HCT116 (cell line): ENCODE results near the gene LAMA4. TPM values are rescaled to one million over a fixed set of nuclear protein-coding genes. Genes with fewer than 3 reads are reported as not detected.

Source experiments
- ATAC-seq: fragments of 200-7000 bp; cut with Tn5 transposase; 2 replicates; pipeline ENCODE4 v1.9.1; 2020; ENCODE audit warnings: mild to moderate bottlenecking, moderate library complexity
- BruUV-seq: library from RNA; stranded (reverse); fragments of 400-500 nt; replicated peaks from 2 replicates; lab custom pipeline; 2021; lab: Mats Ljungman, UMichigan
- CTCF ChIA-PET: fragments of 300-600 bp; sonication (Branson Sonifier 250); formaldehyde crosslinking; loops from one replicate; lab custom pipeline; 2021; ENCODE audit warnings: antibody characterized with exemption; lab: Charles Lee
- POLR2A ChIA-PET: fragments of 300-600, 350-600 bp; sonication (Branson Sonifier 250); formaldehyde crosslinking; loops from one replicate; lab custom pipeline; 2021; ENCODE audit warnings: antibody characterized with exemption; lab: Charles Lee
- RAD21 ChIA-PET, 2 experiments: fragments of 300-600 bp; sonication (Branson Sonifier 250); formaldehyde crosslinking; loops; one replicate each; lab custom pipeline; 2023; ENCODE audit warnings: low total read pairs in 2 of 2; ENCODE audit not compliant: uncharacterized antibody in 2 of 2, unreplicated experiment in 2 of 2, low non-redundant PET in 1 of 2; lab: Charles Lee
- DNase-seq: peaks from one replicate; pipeline ENCODE4 v3.0.0-alpha.2; 2010; ENCODE audit warnings: low read depth, low spot score
- H2AFZ ChIP-seq: fragments of 200-600 bp; shearing (Covaris generic), sonication (generic); 2 replicates; pipeline ENCODE4 v1.6.1; 2017; ENCODE audit warnings: low read depth, mixed run types, mixed read lengths, antibody characterized with exemption, low read length; ENCODE audit not compliant: poor library complexity, severe bottlenecking
- H3K27ac ChIP-seq: 2 replicates; pipeline ENCODE4 v1.5.1; 2012; ENCODE audit warnings: low read depth, low read length
- H3K27me3 ChIP-seq: fragments of 200-600 bp; sonication (generic); 2 replicates; pipeline ENCODE4 v1.6.1; 2016; ENCODE audit warnings: mixed run types, low read length, mixed read lengths; ENCODE audit not compliant: insufficient read depth
- H3K36me3 ChIP-seq, 2 experiments: fragments of 200-500 bp in 1 of 2; fragments of 200-600 bp in 1 of 2; sonication (Bioruptor generic) in 1 of 2; sonication (generic) in 1 of 2; 2 replicates each; pipeline versions ENCODE4 v1.5.1 to v1.6.1; 2014 to 2016; ENCODE audit warnings: low read length in 2 of 2, inconsistent platforms in 1 of 2, mixed read lengths in 1 of 2, mixed run types in 1 of 2; ENCODE audit not compliant: insufficient read depth in 2 of 2, control insufficient read depth in 1 of 2
- H3K4me1 ChIP-seq, 2 experiments: fragments of 200-600 bp in 1 of 2; sonication (generic) in 1 of 2; 2 replicates each; pipeline versions ENCODE4 v1.5.1 to v1.6.1; 2012 to 2017; ENCODE audit warnings: low read length in 2 of 2, inconsistent platforms in 1 of 2, mild to moderate bottlenecking in 1 of 2, mixed read lengths in 1 of 2, mixed run types in 1 of 2, moderate library complexity in 1 of 2; ENCODE audit not compliant: insufficient read depth in 2 of 2, control insufficient read depth in 1 of 2
- H3K4me2 ChIP-seq: fragments of 200-600 bp; sonication (generic); 2 replicates; pipeline ENCODE4 v1.6.1; 2017; ENCODE audit warnings: mixed run types, low read length, mixed read lengths
- H3K4me3 ChIP-seq, 2 experiments: fragments of 200-600 bp in 1 of 2; sonication (generic) in 1 of 2; replicated peaks in 1 of 2; 2 replicates each; pipeline ENCODE4 v1.5.1; 2011 to 2016; ENCODE audit warnings: low read length in 2 of 2, control low read depth in 1 of 2, low read depth in 1 of 2, mild to moderate bottlenecking in 1 of 2, mixed read lengths in 1 of 2, mixed run types in 1 of 2
- H3K79me2 ChIP-seq: fragments of 200-600 bp; sonication (generic); 2 replicates; pipeline ENCODE4 v1.6.1; 2017; ENCODE audit warnings: mild to moderate bottlenecking, mixed run types, low read length, moderate library complexity, mixed read lengths; ENCODE audit not compliant: insufficient read depth
- H3K9ac ChIP-seq: fragments of 200-600 bp; sonication (generic); 2 replicates; pipeline ENCODE4 v1.6.1; 2016; ENCODE audit warnings: low read length, mixed read lengths
- H3K9me2 ChIP-seq: fragments of 200-600 bp; sonication (generic), shearing (Covaris generic); 2 replicates; pipeline ENCODE4 v1.6.1; 2017; ENCODE audit warnings: mixed run types, mild to moderate bottlenecking, moderate library complexity; ENCODE audit not compliant: insufficient read depth
- H3K9me3 ChIP-seq, 2 experiments: fragments of 200-500 bp in 1 of 2; fragments of 200-600 bp in 1 of 2; sonication (Bioruptor generic) in 1 of 2; sonication (generic) in 1 of 2; 2 replicates each; pipeline ENCODE4 v1.6.1; 2014 to 2017; ENCODE audit warnings: low read length in 2 of 2, mixed read lengths in 2 of 2, inconsistent platforms in 1 of 2, low read depth in 1 of 2, mild to moderate bottlenecking in 1 of 2, mixed run types in 1 of 2, moderate library complexity in 1 of 2; ENCODE audit not compliant: control insufficient read depth in 1 of 2, insufficient read depth in 1 of 2
- H4K20me1 ChIP-seq: fragments of 200-600 bp; sonication (generic), shearing (Covaris generic); 2 replicates; pipeline ENCODE4 v1.6.1; 2017; ENCODE audit warnings: mixed run types, mild to moderate bottlenecking, moderate library complexity; ENCODE audit not compliant: insufficient read depth
- ATF3 ChIP-seq: IDR thresholded peaks from 2 replicates; pipeline ENCODE4 v1.6.1; 2012
- CTCF ChIP-seq, 3 experiments: fragments of 200-600 bp in 1 of 3; sonication (generic) in 1 of 3; IDR thresholded peaks in 2 of 3; conservative IDR thresholded peaks in 1 of 3; 2 replicates each; pipeline ENCODE4 v1.5.1; 2012 to 2017; ENCODE audit warnings: low read depth in 2 of 3, low read length in 2 of 3, antibody characterized with exemption in 1 of 3, borderline replicate concordance in 1 of 3, control low read depth in 1 of 3, mild to moderate bottlenecking in 1 of 3, mixed read lengths in 1 of 3, mixed run types in 1 of 3, moderate library complexity in 1 of 3; ENCODE audit not compliant: insufficient read depth in 1 of 3
- EGR1 ChIP-seq: IDR thresholded peaks from 2 replicates; pipeline ENCODE4 v1.6.1; 2012; ENCODE audit warnings: low read depth
- ELF1 ChIP-seq: IDR thresholded peaks from 2 replicates; pipeline ENCODE4 v1.6.1; 2012; ENCODE audit warnings: low read depth, borderline replicate concordance
- FOSL1 ChIP-seq: IDR thresholded peaks from 2 replicates; pipeline ENCODE4 v1.6.1; 2012; ENCODE audit warnings: low read depth
- JUND ChIP-seq: IDR thresholded peaks from 2 replicates; pipeline ENCODE4 v1.6.1; 2012
- POLR2A ChIP-seq: IDR thresholded peaks from 2 replicates; pipeline ENCODE4 v1.7.0; 2011; ENCODE audit warnings: borderline replicate concordance; ENCODE audit not compliant: insufficient read depth, insufficient read length; ENCODE audit errors: extremely low read depth
- POLR2AphosphoS5 ChIP-seq: IDR thresholded peaks from 2 replicates; pipeline ENCODE4 v1.6.1; 2011; ENCODE audit warnings: mild to moderate bottlenecking, low read depth, low read length, moderate library complexity
- RAD21 ChIP-seq: IDR thresholded peaks from 2 replicates; pipeline ENCODE4 v1.6.1; 2012; ENCODE audit warnings: low read depth, mild to moderate bottlenecking
- SP1 ChIP-seq: IDR thresholded peaks from 2 replicates; pipeline ENCODE4 v1.6.1; 2012; ENCODE audit warnings: low read depth
- SRF ChIP-seq: IDR thresholded peaks from 2 replicates; pipeline ENCODE4 v1.6.1; 2012; ENCODE audit warnings: low read depth
- TCF7L2 ChIP-seq: IDR thresholded peaks from 2 replicates; pipeline ENCODE4 v1.7.0; 2011; ENCODE audit warnings: borderline replicate concordance, inconsistent platforms; ENCODE audit not compliant: insufficient read depth, insufficient read length; ENCODE audit errors: extremely low read depth
- ZNF274 ChIP-seq: fragments of 200-500 bp; sonication (Bioruptor generic); IDR thresholded peaks from 2 replicates; pipeline ENCODE4 v1.6.1; 2014; ENCODE audit warnings: mild to moderate bottlenecking, low read depth, low read length, inconsistent platforms
- intact Hi-C: fragments of 100-400 bp; cut with micrococcal nuclease; formaldehyde crosslinking; loops from 2 replicates; pipeline ENCODE4 v1.10.0; 2022
- total RNA-seq: library from RNA; stranded (reverse); gene quantifications from one replicate; pipeline ENCODE4 v1.2.1, GENCODE V29; 2021; ENCODE audit not compliant: unreplicated experiment

The LAMA4 gene
- total RNA-seq, 1 experiment from 2014 or later, result 2.2 TPM

- RAD21 ChIA-PET, result no interaction called here
- Histone ChIP-seq H3K9ac (no peak overlapping the region), H3K36me3 (no peaks in the 10 kb centered on the region), H3K79me2 (no peaks in the 10 kb centered on the region), H3K27me3 (no peaks in the 10 kb centered on the region), H3K4me1 (peaks cover 0 to 3% of the 10 kb centered on the region in 2 experiments; a peak in 2 of 4 replicates), H3K4me2 (no peak overlapping the region)
- intact Hi-C loops, result no loop called here
- DNase-seq, result no peak
- no peak for ATAC-seq
- BruUV-seq, result no TSS peak
- TF ChIP-seq POLR2A (no peak), ELF1 (no peak), FOSL1 (no peak), SRF (no peak), ZNF274 (no peak), JUND (no peak), TCF7L2 (no peak), SP1 (no peak), EGR1 (no peak), ATF3 (no peak), POLR2AphosphoS5 (no peak), CTCF (IDR thresholded peaks at IDR 0.05 in 2 of 3, conservative IDR thresholded peaks at IDR 0.05 in 1 of 3; ENCODE audit: borderline replicate concordance in 1 of 3, insufficient read depth in 1 of 3, low read depth in 2 of 3, low read length in 2 of 3) (no peak), RAD21 (no peak)
- TF ChIP-seq, all 23 proteins: peak for 0
- Histone ChIP-seq H3K9me2 (no peaks in the 10 kb centered on the region), H3K9me3 (no peaks in the 10 kb centered on the region), H3K27ac (no peak overlapping the region), H4K20me1 (no peaks in the 10 kb centered on the region), H2AFZ (no peak overlapping the region), H3K4me3 (no peak overlapping the region)
- POLR2A ChIA-PET, result no interaction called here
- CTCF ChIA-PET, result no interaction called here
Measured at GRCh38 chr6:112210852-112211251, 43.5 kb downstream of the LAMA4 start.
